K562 (cell line): Measurements from ENCODE around the gene PMVK. TPM values are rescaled to one million over a fixed set of nuclear protein-coding genes. Genes with fewer than 3 reads are reported as not detected.

ENCODE experiments used
- CBFA2T3 ChIP-seq: fragments of 450-650 bp; IDR thresholded peaks from 2 replicates; pipeline ENCODE4 v1.6.1; 2017
- CREBBP ChIP-seq: IDR thresholded peaks from one replicate; pipeline ENCODE4 v1.6.1; 2012; ENCODE audit warnings: low read depth, mild to moderate bottlenecking, control low read depth, inconsistent platforms, low read length
- DMBX1 ChIP-seq: fragments of 250-450 bp; sonication (Bioruptor Pico); IDR thresholded peaks from 2 replicates; pipeline ENCODE4 v1.8.0; 2022; ENCODE audit warnings: inconsistent platforms, mild to moderate bottlenecking, moderate library complexity, borderline replicate concordance
- ETV6 ChIP-seq, 3 experiments: fragments of 150-350 bp in 1 of 3; sonication (generic) in 1 of 3; formaldehyde crosslinking in 1 of 3; IDR thresholded peaks; 2 replicates each; pipeline versions ENCODE4 v1.6.1 to v1.8.0; 2014 to 2022; ENCODE audit warnings: borderline replicate concordance in 2 of 3, low read depth in 2 of 3, antibody characterized with exemption in 1 of 3, low read length in 1 of 3, mild to moderate bottlenecking in 1 of 3, missing genetic modification reagents in 1 of 3
- MAFF ChIP-seq: IDR thresholded peaks from 2 replicates; pipeline ENCODE4 v1.6.1; 2012; ENCODE audit warnings: low read length, improper control_type of control experiment
- NCOA4 ChIP-seq: fragments of 450-650 bp; IDR thresholded peaks from 2 replicates; pipeline ENCODE4 v1.6.1; 2018; ENCODE audit warnings: mild to moderate bottlenecking; ENCODE audit not compliant: partially characterized antibody
- SAP30 ChIP-seq: fragments of 200-600 bp; sonication (generic); IDR thresholded peaks from 2 replicates; pipeline ENCODE4 v1.6.1; 2012; ENCODE audit warnings: borderline replicate concordance, low read depth, mild to moderate bottlenecking, moderate library complexity, low read length, control low read depth, inconsistent platforms; ENCODE audit not compliant: insufficient read depth, poor library complexity, severe bottlenecking
- TAF7 ChIP-seq: fragments of 450-650 bp; IDR thresholded peaks from 2 replicates; pipeline ENCODE4 v1.6.1; 2016; ENCODE audit warnings: missing genetic modification characterization, missing compliant biosample characterization
- ZNF3 ChIP-seq: fragments of 250-450 bp; sonication (Bioruptor Pico); IDR thresholded peaks from 2 replicates; pipeline ENCODE4 v1.5.0; 2021; ENCODE audit warnings: mild to moderate bottlenecking, moderate library complexity
- ZNF354B ChIP-seq: fragments of 250-450 bp; sonication (Bioruptor Pico); IDR thresholded peaks from 2 replicates; pipeline ENCODE4 v1.4.0; 2020
- polyA plus RNA-seq, 8 experiments: library from polyadenylated mRNA; depleted of rRNA in 4 of 8; stranded (reverse) in 5 of 8; unstranded in 3 of 8; fragments of >200 nt; fragmentation: Nextera tagmentation in 2 of 8; fragmentation: Illumina TruSeq in 1 of 8; extraction: Ambion mirVana in 2 of 8; extraction: Trizol in 1 of 8; gene quantifications; 2 replicates each; pipeline versions ENCODE4 v1.2.1 to v1.2.3, GENCODE V29; 2011 to 2014; ENCODE audit warnings: inconsistent platforms in 1 of 8, missing spikeins in 1 of 8
- total RNA-seq, 7 experiments: library from RNA; depleted of rRNA in 6 of 7; stranded (reverse); fragments of >200 nt in 6 of 7; fragmentation: Illumina TruSeq in 2 of 7; extraction: Trizol in 2 of 7; gene quantifications; 2 replicates each; pipeline versions ENCODE4 v1.2.1 to v1.2.3, GENCODE V29; 2011 to 2021; ENCODE audit warnings: low replicate concordance in 1 of 7
- TF ChIP-seq, protein P1 (sequence below): fragments of 150-350 bp; IDR thresholded peaks from 2 replicates; pipeline ENCODE4 v1.6.1; 2014; ENCODE audit warnings: low read depth, mild to moderate bottlenecking, low read length, borderline replicate concordance
- TF ChIP-seq, protein P2 (sequence below): fragments of 250-450 bp; sonication (Bioruptor Pico); IDR thresholded peaks from 2 replicates; pipeline ENCODE4 v1.5.1; 2021; ENCODE audit warnings: mild to moderate bottlenecking
- TF ChIP-seq, protein P3 (sequence below): fragments of 450-650 bp; IDR thresholded peaks from 2 replicates; pipeline ENCODE4 v1.6.1; 2014; ENCODE audit warnings: low read depth, mild to moderate bottlenecking, moderate library complexity, borderline replicate concordance
- TF ChIP-seq, protein P4 (sequence below): fragments of 250-450 bp; sonication (Bioruptor Pico); IDR thresholded peaks from 2 replicates; pipeline ENCODE4 v1.5.0; 2021; ENCODE audit warnings: mild to moderate bottlenecking, borderline replicate concordance
- TF ChIP-seq, protein P5 (sequence below): sonication (generic); formaldehyde crosslinking; IDR thresholded peaks from 2 replicates; pipeline ENCODE4 v1.8.1; 2023; ENCODE audit warnings: mild to moderate bottlenecking, missing genetic modification reagents, moderate library complexity

Gene PMVK
- total and polyA plus RNA-seq, 9 of the 15 experiments (the other 6 are each of a cell fraction or from before 2014, with no cell fraction given) = 1.1 to 15.3 (median 6.3) TPM

DNA sequence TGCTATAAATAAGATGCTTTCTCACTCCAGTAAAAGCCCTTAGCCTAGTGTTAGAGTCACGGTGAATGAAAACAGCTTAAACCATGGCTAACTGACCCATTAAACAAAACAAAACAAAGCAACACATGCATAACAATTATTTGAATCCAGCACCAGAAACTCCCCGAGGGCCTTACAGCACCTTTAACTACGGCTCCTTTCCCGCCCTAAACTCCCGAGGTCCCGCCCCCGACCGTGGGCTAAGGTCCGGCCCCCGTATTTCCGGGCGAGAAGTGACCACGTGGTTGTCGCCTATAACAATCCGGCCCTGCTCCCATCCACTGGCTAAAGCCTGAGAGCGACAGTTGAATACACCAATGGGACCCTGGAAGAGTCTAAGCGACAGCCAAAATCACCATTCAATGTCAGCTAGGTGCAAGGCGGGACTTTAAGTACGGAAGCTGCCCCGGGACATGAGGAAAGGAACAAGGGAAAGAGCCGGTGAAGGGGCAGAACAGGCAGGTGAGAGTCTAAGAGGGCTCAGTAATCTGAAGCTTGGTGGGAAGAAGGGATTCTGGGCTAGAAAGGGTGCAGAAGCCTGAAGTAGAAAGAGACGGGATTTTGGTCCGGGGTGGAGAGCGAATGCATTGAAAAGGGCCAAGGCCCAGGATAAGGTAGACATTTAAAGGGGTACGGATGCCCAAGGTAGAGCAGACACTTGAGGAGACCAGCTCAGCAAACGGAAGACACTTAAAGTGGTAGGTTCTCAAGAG is 46.6 kb upstream of the PMVK start, which contains the start of gene FLAD1 (continued):
- TF ChIP-seq, protein P1, sequence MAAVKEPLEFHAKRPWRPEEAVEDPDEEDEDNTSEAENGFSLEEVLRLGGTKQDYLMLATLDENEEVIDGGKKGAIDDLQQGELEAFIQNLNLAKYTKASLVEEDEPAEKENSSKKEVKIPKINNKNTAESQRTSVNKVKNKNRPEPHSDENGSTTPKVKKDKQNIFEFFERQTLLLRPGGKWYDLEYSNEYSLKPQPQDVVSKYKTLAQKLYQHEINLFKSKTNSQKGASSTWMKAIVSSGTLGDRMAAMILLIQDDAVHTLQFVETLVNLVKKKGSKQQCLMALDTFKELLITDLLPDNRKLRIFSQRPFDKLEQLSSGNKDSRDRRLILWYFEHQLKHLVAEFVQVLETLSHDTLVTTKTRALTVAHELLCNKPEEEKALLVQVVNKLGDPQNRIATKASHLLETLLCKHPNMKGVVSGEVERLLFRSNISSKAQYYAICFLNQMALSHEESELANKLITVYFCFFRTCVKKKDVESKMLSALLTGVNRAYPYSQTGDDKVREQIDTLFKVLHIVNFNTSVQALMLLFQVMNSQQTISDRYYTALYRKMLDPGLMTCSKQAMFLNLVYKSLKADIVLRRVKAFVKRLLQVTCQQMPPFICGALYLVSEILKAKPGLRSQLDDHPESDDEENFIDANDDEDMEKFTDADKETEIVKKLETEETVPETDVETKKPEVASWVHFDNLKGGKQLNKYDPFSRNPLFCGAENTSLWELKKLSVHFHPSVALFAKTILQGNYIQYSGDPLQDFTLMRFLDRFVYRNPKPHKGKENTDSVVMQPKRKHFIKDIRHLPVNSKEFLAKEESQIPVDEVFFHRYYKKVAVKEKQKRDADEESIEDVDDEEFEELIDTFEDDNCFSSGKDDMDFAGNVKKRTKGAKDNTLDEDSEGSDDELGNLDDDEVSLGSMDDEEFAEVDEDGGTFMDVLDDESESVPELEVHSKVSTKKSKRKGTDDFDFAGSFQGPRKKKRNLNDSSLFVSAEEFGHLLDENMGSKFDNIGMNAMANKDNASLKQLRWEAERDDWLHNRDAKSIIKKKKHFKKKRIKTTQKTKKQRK = peak; percentile 98
- TF ChIP-seq CBFA2T3 = no peak
- TF ChIP-seq MAFF = no peak
- TF ChIP-seq CREBBP = no peak
- TF ChIP-seq, protein P2, sequence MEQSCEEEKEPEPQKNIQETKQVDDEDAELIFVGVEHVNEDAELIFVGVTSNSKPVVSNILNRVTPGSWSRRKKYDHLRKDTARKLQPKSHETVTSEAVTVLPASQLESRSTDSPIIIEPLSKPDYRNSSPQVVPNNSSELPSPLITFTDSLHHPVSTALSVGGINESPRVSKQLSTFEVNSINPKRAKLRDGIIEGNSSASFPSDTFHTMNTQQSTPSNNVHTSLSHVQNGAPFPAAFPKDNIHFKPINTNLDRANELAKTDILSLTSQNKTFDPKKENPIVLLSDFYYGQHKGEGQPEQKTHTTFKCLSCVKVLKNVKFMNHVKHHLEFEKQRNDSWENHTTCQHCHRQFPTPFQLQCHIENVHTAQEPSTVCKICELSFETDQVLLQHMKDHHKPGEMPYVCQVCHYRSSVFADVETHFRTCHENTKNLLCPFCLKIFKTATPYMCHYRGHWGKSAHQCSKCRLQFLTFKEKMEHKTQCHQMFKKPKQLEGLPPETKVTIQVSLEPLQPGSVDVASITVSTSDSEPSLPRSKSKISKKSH = no peak
- TF ChIP-seq ZNF3 (CRISPR knock-in tag) = no peak
- no peak for TF ChIP-seq ZNF354B (CRISPR knock-in tag)
- TF ChIP-seq TAF7 = peak; percentile 71; the same call in 1 of the 2 replicates
- TF ChIP-seq, protein P3, sequence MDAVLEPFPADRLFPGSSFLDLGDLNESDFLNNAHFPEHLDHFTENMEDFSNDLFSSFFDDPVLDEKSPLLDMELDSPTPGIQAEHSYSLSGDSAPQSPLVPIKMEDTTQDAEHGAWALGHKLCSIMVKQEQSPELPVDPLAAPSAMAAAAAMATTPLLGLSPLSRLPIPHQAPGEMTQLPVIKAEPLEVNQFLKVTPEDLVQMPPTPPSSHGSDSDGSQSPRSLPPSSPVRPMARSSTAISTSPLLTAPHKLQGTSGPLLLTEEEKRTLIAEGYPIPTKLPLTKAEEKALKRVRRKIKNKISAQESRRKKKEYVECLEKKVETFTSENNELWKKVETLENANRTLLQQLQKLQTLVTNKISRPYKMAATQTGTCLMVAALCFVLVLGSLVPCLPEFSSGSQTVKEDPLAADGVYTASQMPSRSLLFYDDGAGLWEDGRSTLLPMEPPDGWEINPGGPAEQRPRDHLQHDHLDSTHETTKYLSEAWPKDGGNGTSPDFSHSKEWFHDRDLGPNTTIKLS = peak; percentile 75
- TF ChIP-seq ETV6 (IDR thresholded peaks at IDR 0.05; ENCODE audit: borderline replicate concordance in 1 of 2, low read depth in 2 of 2, low read length in 1 of 2) = no peak
- 0 out of 2 replicates have a peak, but pooled peaks have one; percentile 31 for TF ChIP-seq ETV6 (CRISPR knock-in tag; IDR thresholded peaks at IDR 0.05; ENCODE audit: borderline replicate concordance)
- 0 out of 2 replicates have a peak, but pooled peaks have one; percentile 27 for TF ChIP-seq DMBX1 (CRISPR knock-in tag)
- TF ChIP-seq NCOA4 = no peak
- TF ChIP-seq, protein P4, sequence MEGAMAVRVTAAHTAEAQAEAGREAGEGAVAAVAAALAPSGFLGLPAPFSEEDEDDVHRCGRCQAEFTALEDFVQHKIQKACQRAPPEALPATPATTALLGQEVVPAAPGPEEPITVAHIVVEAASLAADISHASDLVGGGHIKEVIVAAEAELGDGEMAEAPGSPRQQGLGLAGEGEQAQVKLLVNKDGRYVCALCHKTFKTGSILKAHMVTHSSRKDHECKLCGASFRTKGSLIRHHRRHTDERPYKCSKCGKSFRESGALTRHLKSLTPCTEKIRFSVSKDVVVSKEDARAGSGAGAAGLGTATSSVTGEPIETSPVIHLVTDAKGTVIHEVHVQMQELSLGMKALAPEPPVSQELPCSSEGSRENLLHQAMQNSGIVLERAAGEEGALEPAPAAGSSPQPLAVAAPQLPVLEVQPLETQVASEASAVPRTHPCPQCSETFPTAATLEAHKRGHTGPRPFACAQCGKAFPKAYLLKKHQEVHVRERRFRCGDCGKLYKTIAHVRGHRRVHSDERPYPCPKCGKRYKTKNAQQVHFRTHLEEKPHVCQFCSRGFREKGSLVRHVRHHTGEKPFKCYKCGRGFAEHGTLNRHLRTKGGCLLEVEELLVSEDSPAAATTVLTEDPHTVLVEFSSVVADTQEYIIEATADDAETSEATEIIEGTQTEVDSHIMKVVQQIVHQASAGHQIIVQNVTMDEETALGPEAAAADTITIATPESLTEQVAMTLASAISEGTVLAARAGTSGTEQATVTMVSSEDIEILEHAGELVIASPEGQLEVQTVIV (CRISPR knock-in tag) = 0 out of 2 replicates have a peak, but pooled peaks have one; percentile 37
- TF ChIP-seq, protein P5, sequence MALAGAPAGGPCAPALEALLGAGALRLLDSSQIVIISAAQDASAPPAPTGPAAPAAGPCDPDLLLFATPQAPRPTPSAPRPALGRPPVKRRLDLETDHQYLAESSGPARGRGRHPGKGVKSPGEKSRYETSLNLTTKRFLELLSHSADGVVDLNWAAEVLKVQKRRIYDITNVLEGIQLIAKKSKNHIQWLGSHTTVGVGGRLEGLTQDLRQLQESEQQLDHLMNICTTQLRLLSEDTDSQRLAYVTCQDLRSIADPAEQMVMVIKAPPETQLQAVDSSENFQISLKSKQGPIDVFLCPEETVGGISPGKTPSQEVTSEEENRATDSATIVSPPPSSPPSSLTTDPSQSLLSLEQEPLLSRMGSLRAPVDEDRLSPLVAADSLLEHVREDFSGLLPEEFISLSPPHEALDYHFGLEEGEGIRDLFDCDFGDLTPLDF = peak; percentile 98
- TF ChIP-seq SAP30 = peak; percentile 96
